Tibial nerve (tissue), 4 donors: ENCODE measurements around the gene DHRS12.

Experiments
- CTCF ChIP-seq, 5 experiments: fragments of 200-600 bp in 3 of 5; fragments of 450-650 bp in 2 of 5; sonication (generic) in 3 of 5; IDR thresholded peaks; one replicate each; pipeline ENCODE4 v1.5.1; 2016 to 2019; ENCODE audit warnings: antibody characterized with exemption in 5 of 5, mild to moderate bottlenecking in 3 of 5, moderate library complexity in 2 of 5
- EP300 ChIP-seq, 2 donors: sonication (generic); formaldehyde crosslinking; IDR thresholded peaks; one replicate each; pipeline ENCODE4 v1.6.1; 2017; ENCODE audit warnings: antibody characterized with exemption in 2 of 2, mild to moderate bottlenecking in 1 of 2
- POLR2A ChIP-seq, 2 donors: fragments of 450-650 bp; IDR thresholded peaks; one replicate each; pipeline ENCODE4 v1.6.1; 2017; ENCODE audit warnings: antibody characterized with exemption in 2 of 2, mild to moderate bottlenecking in 2 of 2, moderate library complexity in 2 of 2

GRCh38 chr13:51764184-51765141 lies 39.5 kb downstream of the DHRS12 start:
- TF ChIP-seq CTCF (IDR thresholded peaks at IDR 0.05): no peak
- no peak for TF ChIP-seq POLR2A (IDR thresholded peaks at IDR 0.05)
- TF ChIP-seq EP300 (IDR thresholded peaks at IDR 0.05): peak; percentile 25 to 73
